Measurements from ENCODE around the gene RASA3. TPM values are rescaled to one million over a fixed set of nuclear protein-coding genes. Genes with fewer than 3 reads are reported as not detected.

RASA3 gene
- total and polyA plus RNA-seq, 9 of the 15 experiments (the other 6 are each of a cell fraction or from before 2014, with no cell fraction given), result 0.72 to 25.3 (median 14.4) TPM

DNA sequence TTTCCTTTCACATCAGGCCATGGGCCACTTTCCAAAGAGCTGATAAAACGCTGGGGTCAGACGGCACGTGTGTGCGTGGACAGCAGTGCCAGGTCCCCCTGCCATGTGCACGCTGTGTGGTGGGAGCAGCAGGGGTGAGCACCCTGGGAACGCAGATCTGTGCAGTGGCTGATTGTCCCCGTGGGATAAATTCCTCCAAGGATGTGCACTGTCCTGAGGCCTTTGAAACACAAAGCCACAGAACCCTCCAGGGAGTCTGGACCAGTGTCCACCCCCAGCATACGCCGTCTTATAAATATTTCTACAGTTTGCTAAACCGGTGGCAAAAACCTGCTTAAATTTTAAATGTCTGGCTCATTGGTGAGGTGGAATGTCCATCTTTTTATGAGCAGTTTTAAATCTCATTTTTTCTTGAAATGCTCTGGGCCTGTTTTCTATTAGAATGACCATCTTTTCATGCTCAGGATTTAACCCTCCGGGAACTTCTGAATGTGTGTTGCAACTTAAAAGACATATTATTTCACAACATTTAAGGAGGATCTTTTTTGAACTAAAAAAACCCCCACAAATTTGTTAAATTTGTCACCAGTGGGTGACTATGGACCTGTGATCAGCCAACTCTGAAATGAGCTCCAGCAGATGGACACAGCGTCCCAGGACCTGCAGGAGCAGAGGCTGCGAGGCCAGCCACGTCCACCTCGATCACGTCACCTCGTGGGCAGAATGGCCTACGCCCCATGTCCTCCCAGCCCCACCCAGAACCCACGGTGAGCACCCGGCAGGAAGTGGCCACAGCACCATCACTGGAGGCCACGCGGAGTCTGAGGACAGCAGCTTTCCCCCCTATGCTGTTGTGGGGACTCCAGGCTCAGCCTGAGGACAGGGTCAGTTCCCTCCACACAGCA is 68.6 kb downstream of the RASA3 start (continued):
- TF ChIP-seq, protein P1, sequence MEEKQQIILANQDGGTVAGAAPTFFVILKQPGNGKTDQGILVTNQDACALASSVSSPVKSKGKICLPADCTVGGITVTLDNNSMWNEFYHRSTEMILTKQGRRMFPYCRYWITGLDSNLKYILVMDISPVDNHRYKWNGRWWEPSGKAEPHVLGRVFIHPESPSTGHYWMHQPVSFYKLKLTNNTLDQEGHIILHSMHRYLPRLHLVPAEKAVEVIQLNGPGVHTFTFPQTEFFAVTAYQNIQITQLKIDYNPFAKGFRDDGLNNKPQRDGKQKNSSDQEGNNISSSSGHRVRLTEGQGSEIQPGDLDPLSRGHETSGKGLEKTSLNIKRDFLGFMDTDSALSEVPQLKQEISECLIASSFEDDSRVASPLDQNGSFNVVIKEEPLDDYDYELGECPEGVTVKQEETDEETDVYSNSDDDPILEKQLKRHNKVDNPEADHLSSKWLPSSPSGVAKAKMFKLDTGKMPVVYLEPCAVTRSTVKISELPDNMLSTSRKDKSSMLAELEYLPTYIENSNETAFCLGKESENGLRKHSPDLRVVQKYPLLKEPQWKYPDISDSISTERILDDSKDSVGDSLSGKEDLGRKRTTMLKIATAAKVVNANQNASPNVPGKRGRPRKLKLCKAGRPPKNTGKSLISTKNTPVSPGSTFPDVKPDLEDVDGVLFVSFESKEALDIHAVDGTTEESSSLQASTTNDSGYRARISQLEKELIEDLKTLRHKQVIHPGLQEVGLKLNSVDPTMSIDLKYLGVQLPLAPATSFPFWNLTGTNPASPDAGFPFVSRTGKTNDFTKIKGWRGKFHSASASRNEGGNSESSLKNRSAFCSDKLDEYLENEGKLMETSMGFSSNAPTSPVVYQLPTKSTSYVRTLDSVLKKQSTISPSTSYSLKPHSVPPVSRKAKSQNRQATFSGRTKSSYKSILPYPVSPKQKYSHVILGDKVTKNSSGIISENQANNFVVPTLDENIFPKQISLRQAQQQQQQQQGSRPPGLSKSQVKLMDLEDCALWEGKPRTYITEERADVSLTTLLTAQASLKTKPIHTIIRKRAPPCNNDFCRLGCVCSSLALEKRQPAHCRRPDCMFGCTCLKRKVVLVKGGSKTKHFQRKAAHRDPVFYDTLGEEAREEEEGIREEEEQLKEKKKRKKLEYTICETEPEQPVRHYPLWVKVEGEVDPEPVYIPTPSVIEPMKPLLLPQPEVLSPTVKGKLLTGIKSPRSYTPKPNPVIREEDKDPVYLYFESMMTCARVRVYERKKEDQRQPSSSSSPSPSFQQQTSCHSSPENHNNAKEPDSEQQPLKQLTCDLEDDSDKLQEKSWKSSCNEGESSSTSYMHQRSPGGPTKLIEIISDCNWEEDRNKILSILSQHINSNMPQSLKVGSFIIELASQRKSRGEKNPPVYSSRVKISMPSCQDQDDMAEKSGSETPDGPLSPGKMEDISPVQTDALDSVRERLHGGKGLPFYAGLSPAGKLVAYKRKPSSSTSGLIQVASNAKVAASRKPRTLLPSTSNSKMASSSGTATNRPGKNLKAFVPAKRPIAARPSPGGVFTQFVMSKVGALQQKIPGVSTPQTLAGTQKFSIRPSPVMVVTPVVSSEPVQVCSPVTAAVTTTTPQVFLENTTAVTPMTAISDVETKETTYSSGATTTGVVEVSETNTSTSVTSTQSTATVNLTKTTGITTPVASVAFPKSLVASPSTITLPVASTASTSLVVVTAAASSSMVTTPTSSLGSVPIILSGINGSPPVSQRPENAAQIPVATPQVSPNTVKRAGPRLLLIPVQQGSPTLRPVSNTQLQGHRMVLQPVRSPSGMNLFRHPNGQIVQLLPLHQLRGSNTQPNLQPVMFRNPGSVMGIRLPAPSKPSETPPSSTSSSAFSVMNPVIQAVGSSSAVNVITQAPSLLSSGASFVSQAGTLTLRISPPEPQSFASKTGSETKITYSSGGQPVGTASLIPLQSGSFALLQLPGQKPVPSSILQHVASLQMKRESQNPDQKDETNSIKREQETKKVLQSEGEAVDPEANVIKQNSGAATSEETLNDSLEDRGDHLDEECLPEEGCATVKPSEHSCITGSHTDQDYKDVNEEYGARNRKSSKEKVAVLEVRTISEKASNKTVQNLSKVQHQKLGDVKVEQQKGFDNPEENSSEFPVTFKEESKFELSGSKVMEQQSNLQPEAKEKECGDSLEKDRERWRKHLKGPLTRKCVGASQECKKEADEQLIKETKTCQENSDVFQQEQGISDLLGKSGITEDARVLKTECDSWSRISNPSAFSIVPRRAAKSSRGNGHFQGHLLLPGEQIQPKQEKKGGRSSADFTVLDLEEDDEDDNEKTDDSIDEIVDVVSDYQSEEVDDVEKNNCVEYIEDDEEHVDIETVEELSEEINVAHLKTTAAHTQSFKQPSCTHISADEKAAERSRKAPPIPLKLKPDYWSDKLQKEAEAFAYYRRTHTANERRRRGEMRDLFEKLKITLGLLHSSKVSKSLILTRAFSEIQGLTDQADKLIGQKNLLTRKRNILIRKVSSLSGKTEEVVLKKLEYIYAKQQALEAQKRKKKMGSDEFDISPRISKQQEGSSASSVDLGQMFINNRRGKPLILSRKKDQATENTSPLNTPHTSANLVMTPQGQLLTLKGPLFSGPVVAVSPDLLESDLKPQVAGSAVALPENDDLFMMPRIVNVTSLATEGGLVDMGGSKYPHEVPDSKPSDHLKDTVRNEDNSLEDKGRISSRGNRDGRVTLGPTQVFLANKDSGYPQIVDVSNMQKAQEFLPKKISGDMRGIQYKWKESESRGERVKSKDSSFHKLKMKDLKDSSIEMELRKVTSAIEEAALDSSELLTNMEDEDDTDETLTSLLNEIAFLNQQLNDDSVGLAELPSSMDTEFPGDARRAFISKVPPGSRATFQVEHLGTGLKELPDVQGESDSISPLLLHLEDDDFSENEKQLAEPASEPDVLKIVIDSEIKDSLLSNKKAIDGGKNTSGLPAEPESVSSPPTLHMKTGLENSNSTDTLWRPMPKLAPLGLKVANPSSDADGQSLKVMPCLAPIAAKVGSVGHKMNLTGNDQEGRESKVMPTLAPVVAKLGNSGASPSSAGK (IDR thresholded peaks at IDR 0.05), result peak; percentile 18; the same call in 1 of the 2 replicates
- no peak for TF ChIP-seq CBX3 (IDR thresholded peaks at IDR 0.05; ENCODE audit: borderline replicate concordance in 1 of 2, low read length in 2 of 2)
- no peak for TF ChIP-seq CCNT2 (IDR thresholded peaks at IDR 0.05; ENCODE audit: borderline replicate concordance, extremely low read depth, insufficient read length, low read depth, low read length)
- TF ChIP-seq SNAPC5 (CRISPR knock-in tag; IDR thresholded peaks at IDR 0.05), result no peak
- TF ChIP-seq ZNF79 (CRISPR knock-in tag; IDR thresholded peaks at IDR 0.05; ENCODE audit: low read depth), result no peak
- TF ChIP-seq GABPA (tag; conservative IDR thresholded peaks at IDR 0.05; ENCODE audit: low read depth), result 0 out of 2 replicates have a peak, but pooled peaks have one; percentile 12
- no peak for TF ChIP-seq CLOCK (CRISPR knock-in tag; IDR thresholded peaks at IDR 0.05; ENCODE audit: borderline replicate concordance)

All from K562 (cell line).